GM15510 (cell line): Measurements from ENCODE around the gene SACS.

Source experiments
- POLR2A ChIP-seq: IDR thresholded peaks from 3 replicates; pipeline ENCODE4 v1.6.1; 2011; ENCODE audit warnings: borderline replicate concordance; ENCODE audit not compliant: insufficient read length; ENCODE audit errors: extremely low read depth

SACS gene

DNA sequence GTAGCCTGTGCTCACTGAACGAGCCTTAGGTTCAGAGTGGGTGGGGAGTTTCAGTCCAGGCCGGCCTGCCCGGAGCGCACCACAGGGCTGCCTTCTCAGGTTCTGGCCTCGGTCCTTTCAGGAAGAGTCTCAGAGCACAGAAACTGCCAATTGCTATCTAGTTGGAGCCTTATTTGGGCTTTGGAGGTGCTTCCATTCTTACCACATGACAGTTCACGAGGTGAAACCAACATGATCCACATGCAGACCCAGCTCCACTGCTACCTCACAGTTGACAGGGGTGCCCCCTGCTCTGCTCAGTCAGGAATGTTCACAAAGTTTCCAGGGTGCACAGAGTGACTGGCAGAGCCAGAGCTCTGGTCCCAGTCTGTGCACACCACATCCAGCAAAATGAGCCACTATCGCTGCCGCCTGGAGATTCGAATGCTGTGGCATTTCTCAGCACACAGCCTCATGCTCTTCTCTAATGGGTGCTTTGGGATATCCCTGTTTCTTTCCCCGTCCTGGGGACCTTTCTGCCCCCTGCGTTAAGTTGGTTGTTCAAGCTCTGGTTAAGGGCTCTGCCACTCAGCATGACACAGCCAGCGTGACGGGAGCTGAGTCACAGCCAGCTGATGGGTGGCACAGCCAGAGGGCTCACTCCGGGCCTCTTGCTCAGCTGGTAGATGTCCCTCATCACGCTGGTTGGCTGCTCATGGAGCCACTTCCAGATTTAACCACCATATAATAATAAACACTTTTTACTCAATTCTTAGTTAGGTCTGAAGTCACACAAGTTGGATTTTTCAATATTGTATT is 7.5 kb upstream of the SACS start:
- no peak for TF ChIP-seq POLR2A

DNA sequence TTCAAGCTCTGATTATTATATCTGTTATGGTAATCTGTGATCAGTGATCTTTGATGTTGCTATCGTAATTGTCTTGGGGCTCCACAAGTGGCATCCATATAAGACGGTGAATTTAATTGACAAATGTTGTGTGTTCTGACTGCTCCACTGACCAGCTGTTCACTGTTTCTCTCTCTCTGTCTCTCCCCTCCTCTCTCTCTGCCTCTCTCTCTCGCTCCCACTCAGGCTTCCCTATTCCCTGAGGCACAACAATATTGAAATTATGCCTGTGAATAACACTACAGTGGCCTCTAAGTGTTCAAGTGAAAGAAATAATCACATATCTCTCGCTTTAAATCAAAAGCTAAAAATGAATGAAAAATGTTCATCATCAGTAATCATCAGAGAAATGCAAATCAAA is 4.4 kb upstream of the SACS start:
- TF ChIP-seq POLR2A, result no peak

DNA sequence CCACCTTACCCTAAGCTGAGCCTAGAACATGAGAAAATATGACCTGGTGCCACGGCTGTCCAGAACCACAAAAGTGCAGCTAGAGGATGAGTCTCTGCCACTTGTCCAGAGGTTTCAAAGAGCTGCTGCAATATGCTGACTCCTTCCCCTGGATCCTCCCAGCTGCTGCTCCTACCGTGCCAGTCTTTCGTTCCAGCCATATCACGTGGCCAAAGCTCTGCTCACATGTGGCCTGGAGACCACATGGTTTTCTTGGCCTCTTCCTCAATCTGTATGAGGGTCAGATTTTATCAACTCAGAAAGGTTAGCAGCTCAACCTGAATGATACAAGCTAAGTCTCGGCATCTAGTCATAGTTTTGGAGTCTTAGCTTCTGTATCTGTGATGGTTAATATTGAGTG is 3.2 kb upstream of the SACS start:
- no peak for TF ChIP-seq POLR2A

DNA sequence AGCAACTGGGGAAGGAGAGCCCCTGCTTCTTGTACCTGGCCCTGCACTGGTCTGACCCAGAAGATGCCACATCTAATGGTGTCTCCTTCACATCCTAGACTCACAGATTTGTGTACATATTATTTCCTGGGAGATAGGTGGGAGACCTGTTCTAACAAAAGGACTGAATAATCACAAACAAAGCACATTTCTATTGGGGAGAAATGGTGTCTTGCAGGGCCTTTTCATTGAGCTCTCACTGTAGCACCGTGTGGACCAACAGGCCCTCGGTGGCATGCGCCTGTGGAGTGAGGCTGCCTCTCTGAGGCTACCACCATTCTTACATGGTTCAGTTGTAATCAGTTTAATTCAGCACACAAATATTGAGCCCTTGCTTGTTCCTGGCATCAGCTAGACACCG is 989 bp upstream of the SACS start:
- no peak for TF ChIP-seq POLR2A

DNA sequence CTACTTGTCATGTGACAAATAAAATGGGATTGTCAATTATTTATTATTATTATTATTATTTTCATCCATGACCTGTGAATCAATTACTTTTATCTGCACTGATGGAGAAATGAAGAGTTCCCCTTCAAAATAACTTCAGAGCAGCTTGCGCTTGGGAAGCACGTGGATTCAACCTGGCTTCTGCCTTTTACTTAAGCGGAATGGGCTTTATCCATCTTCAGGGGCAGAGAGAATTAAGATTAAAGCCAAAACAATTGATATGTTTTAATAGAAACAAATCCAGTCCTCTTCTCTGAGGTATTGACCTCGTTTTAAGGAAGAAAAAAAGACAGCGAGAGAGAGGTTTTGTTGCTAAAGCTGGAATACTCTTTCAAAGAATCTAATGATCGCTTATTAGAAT is 876 bp downstream of the SACS start:
- no peak for TF ChIP-seq POLR2A

DNA sequence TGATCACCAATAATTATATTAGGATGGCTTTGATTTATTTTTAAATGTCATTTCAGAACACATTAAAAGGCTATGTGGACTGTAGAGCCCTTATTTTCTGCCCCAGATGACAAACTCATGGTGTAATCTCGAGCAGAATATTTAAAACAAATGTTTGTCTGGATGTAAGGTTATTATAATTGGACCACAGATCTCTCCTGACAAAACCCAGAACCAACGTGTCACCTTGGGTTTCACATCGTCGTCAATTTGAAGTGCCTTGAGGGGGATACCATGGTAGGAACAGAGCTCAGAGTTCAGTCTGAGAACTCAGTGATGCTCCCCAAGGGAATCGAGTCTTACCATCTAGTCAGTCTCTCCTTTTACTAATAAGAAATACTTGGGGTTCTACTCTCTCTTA is 2.8 kb downstream of the SACS start:
- TF ChIP-seq POLR2A, result no peak

DNA sequence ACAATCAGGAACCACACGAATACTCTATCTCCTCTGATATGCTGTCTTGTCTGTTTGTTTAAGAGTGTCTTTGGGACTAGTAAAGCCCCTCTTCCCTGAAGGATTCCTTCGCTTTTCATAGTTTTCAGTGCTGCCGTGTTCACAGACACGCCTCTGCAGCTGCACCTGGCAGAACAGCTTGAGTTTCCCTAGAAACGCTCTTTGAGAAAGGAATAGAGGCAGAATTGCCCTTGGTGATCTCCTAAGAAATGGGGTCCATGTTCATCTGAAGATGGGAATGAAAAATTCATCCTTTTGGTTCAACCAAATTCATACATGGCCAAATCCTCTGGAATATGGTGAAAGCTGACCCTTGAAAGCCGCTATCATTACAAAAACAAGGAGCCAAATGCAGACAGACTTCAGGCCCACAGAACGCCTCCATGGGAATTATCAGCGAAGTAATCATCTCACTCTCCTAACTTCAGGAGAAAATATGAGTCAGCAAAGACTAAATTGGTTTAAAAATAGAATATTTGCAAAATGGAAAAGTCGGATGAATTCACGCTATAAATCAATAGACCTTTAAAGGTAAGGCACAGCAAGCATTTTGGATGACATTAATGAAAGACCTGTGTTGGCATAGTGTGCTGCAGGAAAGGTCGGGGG is 5.5 kb downstream of the SACS start:
- TF ChIP-seq POLR2A, result no peak

DNA sequence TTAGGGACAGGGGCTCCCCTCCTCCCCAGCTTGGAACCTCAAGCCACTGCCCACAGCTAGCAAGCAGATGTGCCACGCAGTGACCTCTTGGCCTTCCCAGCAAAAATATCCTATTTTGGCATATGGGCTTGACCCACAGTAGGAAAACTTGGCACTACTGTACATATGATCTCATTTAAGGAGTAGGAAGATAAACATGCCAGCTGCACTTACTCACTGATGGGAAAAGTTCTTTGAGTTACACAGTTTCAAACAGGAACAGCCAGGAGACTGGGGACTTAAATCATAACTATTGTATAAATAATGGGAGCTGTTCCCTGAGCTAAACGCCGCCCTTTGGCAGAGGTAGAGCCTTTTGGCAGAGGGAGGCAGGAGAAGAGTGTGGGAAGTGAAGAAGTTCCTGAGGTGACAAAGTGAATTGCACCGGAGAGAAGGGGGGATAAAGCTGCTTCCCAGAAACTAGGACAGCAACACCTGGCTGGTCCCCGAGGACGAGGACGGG is 6.1 kb downstream of the SACS start:
- TF ChIP-seq POLR2A, result no peak

DNA sequence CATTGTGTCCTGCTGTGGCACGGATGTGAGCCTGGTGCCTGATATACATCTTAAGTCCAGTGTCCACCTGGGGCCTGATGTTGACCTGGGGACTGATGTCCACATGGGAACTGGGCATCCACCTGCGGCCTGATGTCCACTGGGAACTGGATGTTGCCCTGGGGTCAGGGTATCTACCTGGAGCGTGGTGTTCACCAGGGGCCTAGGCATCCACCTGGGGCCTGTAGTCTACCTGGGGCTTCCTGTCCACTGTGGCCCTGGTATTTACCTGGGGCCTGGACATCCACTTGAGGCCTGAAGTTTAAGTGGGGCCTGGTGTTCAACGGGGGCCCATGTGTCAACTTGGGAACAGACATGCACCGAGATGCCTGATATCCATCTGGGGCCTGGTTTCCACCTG is 11.9 kb downstream of the SACS start:
- TF ChIP-seq POLR2A, result no peak

DNA sequence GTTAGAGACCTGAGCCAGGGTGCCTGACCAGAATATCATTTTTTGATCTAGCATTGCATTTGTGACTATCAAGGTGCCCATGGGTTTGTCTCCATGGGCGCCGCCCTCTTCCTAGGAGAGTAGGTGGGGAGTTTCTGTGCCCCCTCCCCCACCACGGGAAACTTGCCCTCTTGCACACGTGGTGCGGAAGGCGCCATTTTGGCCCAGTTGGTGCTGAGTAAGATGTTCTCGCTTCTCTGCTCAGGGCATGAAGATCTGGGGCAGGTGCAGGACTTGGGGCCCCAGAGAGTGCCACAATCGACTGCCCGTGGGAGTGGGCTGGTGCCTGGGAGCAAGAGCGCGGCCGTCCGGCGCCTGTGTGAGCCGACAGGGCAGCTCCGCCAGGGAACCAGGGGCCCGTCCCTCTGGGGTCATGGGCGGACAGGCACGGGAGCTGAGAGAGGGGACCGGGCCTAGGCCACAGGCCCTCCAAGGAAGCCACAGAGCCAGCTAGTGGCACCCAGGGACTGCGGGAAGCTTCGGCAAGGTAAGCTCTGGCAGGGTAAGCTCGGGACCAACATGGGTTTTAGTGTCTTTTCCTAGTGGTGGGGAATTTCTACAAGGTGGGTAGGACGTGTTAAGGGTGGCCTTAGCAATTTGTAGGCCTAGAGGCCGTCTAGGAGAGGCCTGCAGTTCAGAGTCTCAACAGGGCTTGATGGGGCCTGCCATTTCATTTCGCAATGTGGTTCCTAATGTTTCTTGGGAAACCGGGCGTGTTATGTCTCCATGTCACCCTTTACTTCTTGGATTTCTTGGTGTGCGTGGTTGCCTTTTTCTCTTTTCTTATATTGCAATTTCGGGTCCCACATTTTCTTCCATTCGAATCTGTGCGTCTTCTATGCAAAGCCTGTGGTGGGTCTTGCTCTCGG is 14.5 kb downstream of the SACS start:
- no peak for TF ChIP-seq POLR2A

DNA sequence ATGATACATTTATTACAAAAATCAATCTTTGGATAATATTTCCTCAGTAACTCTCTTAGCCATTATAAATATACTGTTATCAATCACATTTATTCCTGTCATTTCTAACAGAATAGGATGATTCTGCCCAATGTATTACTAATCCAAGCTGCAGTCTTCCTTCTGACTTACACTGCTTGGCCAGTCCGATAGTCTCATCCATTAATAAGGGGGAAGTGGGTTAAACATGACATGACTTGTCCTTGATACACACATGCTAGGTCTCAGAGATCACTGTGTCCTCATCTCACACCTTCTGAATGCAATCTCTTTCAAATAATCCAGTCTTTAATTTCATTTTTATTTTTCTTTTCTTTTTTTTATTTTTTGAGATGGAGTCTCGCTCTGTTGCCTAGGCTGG is 18.8 kb downstream of the SACS start:
- TF ChIP-seq POLR2A, result no peak

DNA sequence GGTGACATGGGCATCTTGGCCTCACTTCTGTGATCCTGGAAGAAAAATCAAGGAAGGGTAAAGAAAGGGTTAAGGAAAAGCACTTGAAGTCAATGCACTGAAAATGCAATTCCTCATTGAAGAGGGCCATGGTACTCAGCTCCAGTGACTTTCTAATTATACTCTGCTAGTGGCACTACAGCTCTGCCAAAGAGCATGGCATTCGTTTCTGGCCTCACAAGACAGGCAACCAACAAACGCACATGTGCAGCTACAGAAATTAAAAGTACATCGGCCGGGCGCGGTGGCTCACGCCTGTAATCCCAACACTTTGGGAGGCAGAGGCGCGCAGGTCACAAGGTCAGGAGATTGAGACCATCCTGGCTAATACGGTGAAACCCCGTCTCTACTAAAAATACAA is 21.8 kb downstream of the SACS start:
- no peak for TF ChIP-seq POLR2A

DNA sequence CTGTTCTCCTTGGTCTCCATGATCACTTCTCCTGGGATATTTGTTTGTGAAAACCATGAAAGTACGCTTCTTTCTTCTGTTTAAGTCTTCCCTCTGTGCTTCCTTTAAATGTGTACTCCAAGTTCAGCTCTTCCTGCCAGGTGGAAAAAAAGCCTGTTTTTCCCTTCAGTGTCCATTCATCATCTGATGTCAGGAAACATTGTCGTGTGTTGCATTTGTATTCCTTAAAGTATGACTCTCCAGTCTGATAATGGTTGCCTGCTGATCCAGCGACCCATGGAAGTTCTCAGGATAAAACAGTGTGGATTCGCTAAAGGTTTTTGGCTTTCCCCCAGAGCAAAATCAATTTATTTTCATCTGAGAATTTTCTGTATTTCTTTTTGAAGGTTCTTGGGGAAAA is 22.3 kb downstream of the SACS start:
- no peak for TF ChIP-seq POLR2A

DNA sequence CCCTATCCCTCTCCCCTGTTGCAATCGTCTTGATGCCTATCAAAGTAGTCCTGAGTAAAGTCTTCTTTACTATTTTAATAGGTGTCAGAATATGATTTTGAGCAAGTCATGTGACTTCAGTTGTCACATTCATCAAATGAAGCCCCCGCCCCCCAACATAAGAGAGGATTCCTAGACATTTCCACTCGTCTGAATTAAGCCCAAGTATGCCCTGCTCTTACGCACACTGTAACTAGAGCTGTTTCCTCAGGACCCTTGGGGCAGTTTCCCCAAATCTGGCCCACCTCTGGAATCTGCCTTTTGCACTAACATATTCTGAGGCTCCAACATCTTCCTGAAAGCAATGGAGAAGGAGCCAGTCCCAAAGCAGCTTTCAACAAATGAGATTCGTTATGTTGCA is 25.5 kb downstream of the SACS start:
- no peak for TF ChIP-seq POLR2A

DNA sequence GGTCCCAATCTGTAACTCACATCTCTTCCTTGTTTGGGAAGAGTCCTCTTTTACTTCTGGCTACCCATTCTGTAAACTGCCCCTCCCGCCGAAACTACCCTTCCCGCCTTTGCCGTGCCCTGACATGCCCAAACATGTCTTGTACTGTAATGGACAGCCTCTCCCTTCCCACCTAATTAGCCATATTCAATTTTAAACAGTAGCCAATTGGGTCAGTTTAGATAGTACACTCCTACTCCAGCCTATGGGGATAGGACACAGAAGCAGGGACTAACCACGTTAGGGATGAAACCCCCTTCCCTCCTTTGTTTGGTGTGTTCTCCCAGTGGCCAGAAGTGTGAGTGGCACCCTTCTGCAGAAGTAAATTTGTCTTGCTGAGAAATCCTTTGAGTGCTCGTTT is 34.2 kb downstream of the SACS start:
- TF ChIP-seq POLR2A, result no peak
